GM11168 (cell line): ENCODE results near the gene CTDSPL.

ENCODE experiments used
- in situ Hi-C: fragments of 300-500 bp; cut with MboI; formaldehyde crosslinking; loops from one replicate; pipeline ENCODE4 v1.12.0; 2022; ENCODE audit warnings: low sequenced_read_pairs; ENCODE audit not compliant: unreplicated experiment

CTDSPL gene

DNA sequence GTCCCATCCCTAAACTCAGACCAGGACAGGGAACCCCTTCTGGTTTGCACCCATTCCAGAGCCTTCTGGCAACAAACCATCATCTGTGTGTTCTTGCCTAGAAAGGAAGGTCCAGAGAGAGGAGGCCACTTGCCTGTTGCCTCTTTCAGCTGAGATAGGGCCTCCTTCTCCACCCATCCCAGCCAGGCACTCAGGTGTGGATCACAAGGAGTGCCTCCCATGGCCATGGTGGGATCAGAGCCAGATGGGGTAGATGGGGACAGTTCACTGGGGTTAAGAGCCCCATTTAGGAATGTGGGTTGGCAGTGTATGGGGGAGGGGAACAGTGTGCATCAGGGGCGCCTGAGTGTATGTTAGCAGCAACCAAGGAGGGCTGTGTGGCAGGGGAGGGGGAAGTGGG lies 8.9 kb upstream of the CTDSPL start:
- in situ Hi-C loops, result no loop called here

GRCh38 chr3:37853691-37854413 lies 7.8 kb upstream of the CTDSPL start:
- in situ Hi-C loops, result no loop called here

DNA sequence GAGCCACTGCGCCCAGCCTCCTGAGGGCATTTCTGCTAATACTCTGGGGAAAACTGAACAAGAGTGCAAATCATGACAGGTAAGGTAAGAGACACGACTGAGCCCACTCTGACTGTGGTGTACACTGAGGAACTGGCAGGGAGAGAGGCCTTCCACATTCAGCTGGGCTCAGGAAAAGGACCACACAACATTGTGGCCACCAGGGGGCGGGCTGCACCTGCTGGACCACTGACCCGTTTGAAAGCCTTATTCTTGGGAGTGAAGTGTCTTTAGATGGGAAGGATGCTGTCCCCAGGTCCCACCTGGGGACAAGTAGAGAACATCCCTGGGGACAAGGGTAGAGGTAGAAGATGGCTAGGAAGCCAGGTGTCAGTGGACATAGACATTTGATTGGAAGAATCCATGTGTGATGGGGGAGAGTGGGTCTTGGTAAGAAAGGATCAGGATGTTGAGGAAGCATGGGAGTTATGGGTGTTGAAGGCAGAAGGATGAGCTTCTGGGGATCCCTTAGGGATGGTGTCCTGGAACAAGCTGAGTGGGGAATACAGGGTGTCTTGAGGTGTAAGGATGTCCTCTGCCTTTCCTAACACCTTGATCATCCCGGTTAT lies 6.2 kb upstream of the CTDSPL start:
- in situ Hi-C loops, result loop anchor here (5.0 kb wide), 1 partner anchor 112 kb away; no protein-coding TSS in a partner anchor

- in situ Hi-C loops, result loop anchor here (5.0 kb wide), 1 partner anchor 111 kb away; no protein-coding TSS in a partner anchor
These were observed 5.3 kb upstream of the CTDSPL start for GRCh38 chr3:37856381-37856780.

GRCh38 chr3:37858742-37859141 lies 2.9 kb upstream of the CTDSPL start:
- in situ Hi-C loops, result loop anchor here (5.0 kb wide), 1 partner anchor 109 kb away; no protein-coding TSS in a partner anchor

DNA sequence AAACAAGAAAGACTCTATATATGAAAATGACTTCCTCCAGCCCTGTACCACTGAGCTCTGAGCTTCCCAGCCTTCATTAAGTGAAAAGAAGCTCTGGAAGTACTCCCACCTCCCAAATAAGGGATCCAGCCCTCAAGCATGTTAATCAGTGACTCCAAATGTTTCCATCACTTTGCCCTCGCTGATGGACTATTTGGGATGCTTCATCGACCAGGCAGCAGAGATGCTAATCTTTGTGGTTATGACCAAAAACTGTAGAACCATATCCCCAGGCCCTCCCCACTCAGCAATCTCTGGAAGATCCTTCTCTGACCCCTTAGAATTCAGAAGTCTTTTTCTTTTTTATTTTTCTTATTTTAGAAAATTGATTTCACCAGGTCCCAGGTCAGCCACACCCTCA lies 2.3 kb upstream of the CTDSPL start:
- in situ Hi-C loops, result loop anchor here (5.0 kb wide), 1 partner anchor 108 kb away; no protein-coding TSS in a partner anchor

- in situ Hi-C loops, result loop anchor here (5.0 kb wide), 1 partner anchor 107 kb away; no protein-coding TSS in a partner anchor
These were observed 1.8 kb upstream of the CTDSPL start for GRCh38 chr3:37859908-37860199.

DNA sequence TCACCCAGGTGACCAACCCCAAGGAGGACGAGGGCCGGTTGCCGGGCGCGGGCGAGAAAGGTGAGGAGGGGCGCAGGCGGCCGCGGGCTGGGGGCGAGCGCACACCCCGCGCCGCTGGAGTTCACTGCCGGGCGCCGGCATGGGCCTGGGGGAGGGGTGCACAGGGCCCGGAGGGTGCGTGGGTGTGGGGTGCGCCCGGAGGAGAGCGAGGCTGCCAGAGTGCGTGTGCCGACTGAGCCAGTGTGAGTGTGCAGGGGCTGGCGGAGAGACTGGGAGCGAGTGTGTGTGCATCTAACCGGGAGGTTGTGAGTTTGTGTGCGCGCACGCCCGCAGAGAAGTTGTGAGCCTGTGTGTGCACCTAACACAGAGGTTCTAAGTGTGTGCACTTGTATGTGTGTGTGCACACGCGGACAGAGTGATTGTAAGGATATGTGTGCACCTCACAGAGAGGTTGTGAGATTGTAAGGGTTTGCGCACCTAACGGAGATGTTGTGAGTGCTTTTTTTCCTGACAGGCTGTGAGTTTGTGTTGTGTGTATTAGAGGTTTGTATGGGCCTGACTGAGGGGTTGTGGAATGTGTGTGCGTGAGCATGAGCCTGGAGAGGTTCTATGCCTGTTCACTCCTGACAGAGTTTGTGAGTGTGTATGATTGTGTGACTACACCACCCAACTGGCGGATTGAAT lies 681 bp downstream of the CTDSPL start:
- in situ Hi-C loops, result no loop called here

- in situ Hi-C loops, result no loop called here
These were observed 1.5 kb downstream of the CTDSPL start for GRCh38 chr3:37862903-37863815.

DNA sequence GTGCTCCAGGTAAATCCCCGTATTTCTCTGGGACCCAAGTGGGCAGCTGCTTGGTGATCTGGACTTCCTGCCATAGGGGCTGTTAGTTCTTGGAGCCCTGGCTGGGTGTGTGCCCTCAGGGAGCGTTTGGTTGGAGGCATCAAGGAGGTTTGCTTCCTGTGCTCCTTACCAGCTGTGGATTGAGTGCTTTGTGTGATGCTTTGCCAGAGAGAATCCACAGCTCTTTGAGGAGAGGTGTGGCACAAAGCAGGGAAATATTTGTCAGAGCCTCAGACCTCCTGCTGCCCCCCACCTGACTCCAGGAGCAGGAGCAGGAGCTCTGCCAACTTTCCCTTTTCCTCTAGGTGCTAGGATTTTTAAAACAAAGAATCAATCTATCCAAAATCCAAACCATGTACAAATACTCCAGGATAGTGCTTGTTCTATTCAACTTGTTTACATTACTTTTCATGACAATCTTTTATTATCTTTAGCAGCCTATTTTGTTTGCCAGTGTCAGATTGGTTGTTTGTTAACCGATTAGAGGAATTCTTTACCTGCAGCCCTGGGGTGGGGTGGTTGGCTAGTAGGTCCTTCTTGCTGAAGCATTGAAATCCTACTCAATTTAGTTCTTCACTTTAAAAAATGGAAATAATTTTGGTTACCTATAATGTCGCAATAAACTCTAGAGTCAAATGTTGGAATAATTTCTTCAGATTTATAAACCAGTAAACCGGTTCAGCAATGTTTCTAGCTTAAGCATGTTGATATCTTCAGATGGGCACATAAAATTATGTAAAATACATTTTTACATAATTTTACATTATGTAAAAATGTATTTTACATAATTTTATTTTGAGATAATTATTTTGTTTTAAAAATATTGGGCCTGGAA lies 2.5 kb downstream of the CTDSPL start:
- in situ Hi-C loops, result no loop called here

DNA sequence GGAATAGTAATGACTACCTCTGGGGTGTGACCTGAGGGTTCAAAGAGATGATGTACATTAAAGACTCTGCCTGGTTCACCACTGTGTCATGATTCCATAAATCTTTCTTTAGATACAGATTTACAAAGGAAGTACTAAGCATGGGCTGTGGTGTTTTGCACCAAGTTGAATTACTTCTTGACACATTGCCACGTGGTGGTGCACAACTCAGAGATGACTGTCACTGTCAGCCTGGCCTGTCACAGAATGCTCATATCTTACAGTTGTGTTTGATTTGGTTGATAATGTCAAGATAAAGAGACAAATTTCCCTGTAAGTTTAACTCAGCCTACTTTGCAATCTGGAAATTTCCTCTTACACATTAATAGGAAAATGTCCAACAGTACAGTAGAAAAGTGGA lies 3.2 kb downstream of the CTDSPL start:
- in situ Hi-C loops, result no loop called here

GRCh38 chr3:37867144-37867543 lies 5.5 kb downstream of the CTDSPL start:
- in situ Hi-C loops, result no loop called here

GRCh38 chr3:37871858-37872257 lies 10.2 kb downstream of the CTDSPL start:
- in situ Hi-C loops, result no loop called here

DNA sequence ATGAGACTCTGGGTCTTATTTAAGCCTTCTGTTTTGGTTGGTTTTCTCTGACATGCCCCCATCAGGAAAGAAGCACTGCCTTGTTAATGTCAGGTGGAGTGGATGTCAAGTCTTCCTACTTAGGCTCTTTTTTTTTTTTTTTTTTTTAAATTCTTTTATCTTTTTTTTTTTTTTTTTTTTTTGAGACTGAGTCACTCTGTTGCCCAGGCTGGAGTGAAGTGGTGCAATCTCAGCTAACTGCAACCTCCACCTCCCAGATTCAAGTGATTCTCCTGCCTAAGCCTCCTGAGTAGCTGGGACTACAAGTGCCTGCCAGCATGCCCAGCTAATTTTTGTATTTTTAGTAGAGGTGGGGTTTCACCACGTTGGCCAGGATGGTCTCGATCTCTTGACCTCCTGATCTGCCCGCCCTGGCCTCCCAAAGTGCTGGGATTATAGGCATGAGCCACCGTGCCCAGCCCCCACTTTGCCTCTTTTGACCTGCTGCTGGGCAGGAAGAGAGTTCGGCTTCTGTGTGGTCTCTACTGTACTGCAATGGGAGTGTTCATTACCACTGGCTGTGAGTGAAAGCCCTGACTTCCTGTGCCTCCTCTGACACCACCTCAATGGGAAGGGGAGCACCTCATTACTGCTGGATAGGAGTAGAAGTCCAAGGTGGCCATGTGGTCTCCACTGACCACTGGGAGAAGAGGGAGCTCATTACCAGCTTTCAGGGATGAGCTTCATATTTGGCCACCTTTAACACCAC lies 10.9 kb downstream of the CTDSPL start:
- in situ Hi-C loops, result no loop called here

- in situ Hi-C loops, result no loop called here
These were observed 14.6 kb downstream of the CTDSPL start for GRCh38 chr3:37876279-37876678.

- in situ Hi-C loops, result no loop called here
These were observed 21.0 kb downstream of the CTDSPL start for GRCh38 chr3:37882711-37883110.

DNA sequence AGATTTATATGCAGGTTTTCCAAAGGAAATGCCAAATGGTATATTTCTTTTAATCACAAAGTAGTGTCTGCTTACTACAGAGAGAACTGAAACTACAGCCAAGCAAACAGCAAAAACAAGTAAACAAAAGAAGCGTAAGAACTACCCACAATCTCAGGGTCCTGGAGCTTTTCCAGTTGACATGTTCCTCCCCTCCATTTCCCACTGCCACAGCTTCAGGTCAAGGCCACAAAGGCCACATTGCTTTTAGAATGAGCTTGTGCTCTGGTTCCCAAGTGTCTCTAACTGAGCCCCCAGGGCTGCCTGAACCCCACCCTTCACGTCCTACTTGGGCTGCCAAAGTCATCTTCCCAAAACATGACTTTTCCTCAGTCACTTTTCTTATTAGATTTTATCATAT lies 24.1 kb downstream of the CTDSPL start:
- in situ Hi-C loops, result no loop called here

DNA sequence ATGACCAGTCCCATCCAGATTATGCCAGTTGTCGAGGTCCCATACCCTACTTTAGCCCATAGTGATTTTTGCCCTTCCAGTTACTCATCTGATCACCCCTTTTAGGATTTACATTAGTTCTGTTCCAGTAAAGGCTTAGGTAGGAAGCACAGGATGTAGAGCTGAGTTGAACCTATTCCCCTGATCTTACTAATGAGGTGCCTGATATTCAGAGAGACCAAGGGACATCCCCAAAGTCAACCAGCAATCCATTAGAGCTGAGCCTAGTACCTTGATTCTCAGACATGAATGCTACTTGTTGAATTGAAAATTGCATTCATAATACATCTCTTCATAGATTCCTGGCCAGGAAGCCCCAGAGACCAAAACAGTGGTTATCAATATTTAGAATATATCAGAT lies 24.7 kb downstream of the CTDSPL start:
- in situ Hi-C loops, result no loop called here

- in situ Hi-C loops, result no loop called here
These were observed 25.4 kb downstream of the CTDSPL start for GRCh38 chr3:37887062-37887461.
